Stimulated activated CD8-positive, alpha-beta memory T cell treated with anti-CD3 and anti-CD28 coated beads, Interleukin-15, amount 100 ng/mL, for 4 hours (primary cell): ENCODE measurements around the gene ARID1B.
"Not testable (repeated sequence)": the region's sequence is repeated elsewhere in the genome, so short reads cannot be mapped to it uniquely, and the experiment has no call there.

Source experiments
- DNase-seq, 2 donors: peaks; one replicate each; pipeline ENCODE4 v3.0.0-alpha.2; 2020; ENCODE audit warnings: low read depth in 2 of 2

ARID1B gene

DNA sequence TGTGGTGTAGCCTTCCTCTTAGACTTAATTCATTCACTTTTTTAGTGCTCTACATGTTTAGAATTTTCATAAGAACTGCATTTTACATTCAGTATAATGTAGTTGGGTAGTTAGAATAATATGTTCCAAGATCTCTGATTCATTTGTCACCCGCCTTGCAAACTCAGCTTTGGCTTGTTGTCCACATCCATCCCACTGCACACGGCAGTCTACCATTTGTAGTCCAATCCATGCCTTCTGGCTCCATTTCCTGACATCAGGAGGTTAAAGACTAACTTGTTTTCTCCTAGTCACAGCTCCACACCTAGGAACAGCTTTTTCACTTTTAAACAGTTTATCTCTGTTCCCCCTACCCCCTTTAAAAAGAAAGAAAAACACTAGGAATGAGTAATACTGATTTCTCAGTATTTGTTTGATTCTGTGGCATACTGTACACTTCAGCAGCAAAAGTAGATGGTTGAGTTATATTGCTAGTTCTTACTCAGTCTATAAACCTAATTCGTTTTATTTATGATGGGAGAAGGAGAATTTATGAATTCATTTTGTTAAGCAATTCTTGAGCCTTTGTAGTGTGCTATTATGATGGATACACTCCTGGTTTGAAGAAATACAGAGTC, 180.9 kb downstream of the ARID1B start:
- DNase-seq = no peak

DNA sequence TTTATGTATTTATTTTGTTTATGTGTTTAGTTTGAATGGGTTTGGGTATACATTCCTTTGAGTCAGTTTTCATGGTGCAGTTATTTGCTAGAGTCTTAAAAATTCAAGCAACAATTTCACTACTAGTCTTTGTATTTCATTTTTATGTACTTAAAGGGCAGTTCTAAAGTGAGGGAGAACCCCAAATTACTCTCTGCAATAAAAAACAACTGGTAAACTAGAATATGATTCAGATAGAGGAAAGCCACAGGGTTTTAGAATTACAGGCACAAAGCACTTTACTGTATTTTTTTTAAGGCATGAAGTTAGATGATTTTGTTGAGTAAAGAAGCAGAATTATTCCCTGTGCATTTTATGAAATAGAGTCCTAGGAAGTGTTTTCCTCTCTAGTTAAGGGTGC, 183.3 kb downstream of the ARID1B start:
- DNase-seq = no peak

DNA sequence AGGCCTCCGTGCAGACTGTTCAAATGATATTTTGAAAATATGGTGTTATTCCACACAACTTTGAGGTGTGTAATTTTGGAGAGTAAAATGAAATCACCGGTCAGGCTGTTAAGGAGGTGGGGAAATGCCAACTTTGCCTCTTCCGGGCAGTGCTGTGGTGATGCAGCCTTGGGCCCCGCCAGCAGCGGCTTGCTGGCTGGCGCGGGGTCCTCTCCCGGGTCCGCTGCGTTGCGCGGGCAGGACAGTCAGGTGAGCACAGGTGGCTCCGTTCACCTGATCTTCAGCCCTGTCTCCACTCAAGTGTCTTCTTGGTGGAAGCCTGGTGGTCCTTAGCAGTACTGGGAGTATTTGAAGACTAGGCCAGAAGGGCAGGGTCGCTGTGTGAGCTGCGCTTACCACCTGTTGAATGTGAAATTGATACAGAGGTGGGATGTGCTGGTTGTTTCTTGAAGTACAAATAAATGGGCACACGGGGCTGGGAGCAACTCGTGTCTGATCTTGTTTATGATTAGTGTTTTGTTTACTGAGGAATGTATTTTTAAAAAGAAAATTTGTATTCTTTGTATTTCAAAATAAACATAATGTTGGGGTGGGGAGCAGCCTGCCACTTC, 184.2 kb downstream of the ARID1B start:
- no peak for DNase-seq

DNA sequence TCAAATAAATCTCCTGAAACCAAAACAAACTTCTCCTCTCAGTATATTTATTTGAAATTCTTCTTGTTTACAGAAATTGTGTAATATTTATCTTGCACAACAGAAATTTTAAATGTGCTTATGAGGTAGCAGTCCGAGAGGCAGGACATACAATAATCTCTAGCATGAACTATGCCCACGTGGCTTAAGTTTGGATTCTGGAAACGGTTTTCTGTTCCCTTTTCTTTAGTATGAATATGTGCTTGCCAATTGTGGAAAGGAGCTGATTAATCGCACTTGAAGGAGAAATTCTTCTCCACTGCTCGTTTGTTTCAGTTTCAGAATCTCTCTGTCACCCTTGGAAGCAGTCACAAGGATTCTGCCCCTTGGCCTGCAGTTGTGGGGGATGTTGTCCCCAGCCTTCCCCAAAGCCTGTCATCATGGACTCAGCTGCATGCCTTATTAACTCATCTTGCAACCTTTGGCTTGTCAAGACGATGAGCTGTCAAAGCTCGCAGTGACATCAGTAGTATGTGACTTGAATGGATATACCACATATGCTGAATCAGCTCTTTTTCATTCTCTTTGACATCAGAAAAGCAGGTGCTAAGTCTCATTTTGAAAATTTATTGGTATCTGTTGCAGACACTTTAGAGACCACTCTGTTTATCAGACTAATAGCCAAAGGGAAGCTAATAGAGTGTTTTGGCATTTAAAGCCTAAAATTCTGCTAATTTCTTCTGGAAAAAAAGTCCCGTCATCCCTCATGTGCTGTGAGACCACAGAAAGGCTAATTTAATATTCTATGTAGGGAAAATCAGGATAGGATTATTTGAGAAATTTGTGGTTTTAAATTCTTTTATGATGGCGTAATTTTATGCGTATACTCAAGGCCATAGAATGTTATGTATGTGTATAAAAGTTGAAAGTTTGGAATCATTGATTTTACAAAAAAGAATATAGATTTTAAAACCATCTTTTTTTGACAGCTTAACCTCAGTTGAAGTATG, 186.8 kb downstream of the ARID1B start:
- DNase-seq = no peak

DNA sequence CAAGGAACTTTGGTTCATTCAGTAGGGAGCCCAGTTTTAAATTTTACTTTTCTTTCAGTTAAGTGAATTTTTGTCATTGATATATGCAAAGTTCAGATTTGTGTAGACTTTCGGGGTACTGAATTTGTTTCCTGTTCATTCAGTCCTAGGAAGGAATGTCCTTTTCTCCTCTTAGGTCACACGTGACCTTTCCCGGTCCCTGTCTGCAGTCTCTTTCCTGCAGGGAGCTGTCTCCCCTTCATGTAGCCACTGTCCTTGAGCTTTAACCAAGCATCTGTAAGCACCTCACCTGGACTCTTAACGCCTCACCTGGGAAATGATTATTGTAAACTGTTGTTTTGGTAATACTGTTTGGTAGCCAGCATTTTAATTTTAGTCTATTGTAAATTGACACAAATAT, 190.7 kb downstream of the ARID1B start:
- DNase-seq = no peak

DNA sequence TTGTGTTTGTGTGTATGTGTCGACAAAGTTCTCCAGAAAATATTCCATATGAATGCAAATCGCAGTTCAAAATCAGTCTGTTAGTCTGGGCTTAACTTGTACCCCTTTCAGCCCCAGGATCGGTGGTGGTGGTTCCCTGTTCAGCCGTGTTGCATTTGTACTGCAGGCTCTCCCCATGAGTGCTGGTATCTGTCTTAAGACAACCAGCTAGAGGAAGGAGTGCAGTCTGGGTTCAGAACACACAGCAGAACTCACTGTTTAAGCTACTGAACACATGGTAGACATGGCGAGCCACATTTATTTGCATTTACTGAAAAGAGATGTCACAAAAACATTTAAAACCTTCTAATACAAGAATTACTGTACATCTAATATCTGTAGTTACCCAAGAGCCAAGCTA, 192.1 kb downstream of the ARID1B start:
- DNase-seq = no peak

DNA sequence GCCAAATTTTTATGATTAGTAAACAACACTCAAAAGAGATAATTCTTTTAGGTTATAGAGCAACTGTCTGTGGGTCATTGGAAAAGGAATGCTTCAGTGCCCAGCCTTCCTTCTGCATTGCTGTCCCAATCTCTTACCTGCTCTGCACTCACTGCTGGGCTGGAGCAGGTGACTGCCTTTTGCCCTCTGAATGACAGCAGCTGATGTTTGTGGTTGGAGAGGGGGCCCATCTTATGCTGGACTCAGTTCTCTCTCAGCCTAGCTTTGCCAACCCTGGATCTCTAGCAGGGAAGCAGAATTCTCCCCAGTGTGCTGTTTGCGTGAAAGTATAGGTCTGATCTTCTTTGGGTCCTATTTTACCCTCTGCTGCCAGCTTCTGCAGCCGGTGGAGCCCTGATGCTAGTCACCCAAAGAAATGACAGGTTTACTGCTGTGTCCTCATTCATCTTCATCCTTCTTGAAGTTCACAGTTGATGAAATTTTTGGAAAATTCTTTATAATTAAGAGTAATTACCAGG, 193.5 kb downstream of the ARID1B start:
- DNase-seq = no peak

DNA sequence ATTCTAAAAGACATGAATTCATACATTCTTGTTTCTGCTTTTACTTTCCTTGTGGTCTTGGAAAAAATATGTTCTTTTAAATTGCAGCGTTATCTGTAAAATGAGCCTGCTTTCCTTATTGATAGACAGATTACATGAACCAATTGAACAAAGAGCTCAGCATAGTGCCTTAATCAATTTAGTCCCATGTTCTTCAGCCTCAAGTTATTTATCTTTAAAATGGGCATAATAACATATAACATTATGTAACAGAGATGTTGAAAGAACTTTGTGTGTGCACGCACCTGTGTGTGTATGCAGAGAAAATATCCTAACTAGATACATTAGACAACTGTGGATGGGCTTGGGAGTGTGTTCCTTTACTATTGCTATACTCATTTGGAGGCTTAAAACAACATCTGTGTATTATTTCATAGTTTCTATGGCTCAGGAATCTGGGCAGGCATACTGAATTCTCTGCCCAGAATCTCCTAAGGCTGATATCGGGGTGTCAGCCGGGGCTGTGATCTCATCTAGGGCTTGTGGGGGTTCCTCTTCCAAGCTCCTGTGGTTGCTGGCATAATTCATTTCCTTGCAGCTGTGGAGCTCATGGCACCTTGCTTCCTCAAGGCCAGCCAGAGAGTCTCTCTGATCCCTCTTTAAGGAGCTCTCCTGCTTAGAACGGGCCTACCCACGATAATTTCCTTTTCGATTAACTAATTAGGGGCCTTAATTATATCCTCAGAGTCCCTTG, 194.1 kb downstream of the ARID1B start:
- DNase-seq = no peak

DNA sequence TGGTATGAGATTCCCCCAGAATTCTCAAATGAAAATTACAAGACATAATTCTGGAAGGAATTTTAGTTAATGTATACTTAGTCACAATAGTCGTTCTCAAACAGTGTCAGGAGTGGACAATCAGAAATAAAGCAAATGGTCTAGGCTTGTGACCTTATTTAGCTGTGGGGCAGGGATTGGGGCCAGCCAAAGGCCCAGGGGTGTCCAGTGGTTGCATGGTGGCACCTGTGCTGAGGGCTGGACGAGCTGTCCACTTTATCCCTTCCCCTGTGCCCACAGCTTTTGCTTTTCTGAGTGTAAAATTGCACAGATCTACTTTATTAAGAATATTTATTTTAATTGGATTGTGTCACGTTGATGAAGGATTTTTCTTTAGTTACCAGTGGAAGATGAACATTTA, 195.0 kb downstream of the ARID1B start:
- DNase-seq = no peak

DNA sequence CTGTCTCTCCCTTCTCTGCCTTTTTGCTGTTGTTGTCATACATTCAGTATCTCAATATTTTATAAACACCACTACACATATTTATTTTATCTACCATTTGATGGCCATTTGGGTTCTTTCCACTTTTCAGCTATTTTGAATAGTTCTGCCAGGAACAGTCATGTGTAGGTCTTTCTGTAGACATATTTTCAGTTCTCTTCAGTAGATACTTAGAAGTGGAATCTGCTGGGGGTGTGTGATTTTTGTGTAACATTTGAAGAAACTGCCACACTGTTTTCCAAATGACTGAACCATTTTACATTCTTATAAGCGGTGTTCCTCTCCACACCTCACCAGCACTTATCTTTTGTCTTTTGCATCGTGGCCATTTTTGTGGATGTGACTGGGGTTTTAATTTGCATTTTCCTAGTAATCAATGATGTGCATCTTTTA, 197.7 kb downstream of the ARID1B start:
- no peak for DNase-seq

DNA sequence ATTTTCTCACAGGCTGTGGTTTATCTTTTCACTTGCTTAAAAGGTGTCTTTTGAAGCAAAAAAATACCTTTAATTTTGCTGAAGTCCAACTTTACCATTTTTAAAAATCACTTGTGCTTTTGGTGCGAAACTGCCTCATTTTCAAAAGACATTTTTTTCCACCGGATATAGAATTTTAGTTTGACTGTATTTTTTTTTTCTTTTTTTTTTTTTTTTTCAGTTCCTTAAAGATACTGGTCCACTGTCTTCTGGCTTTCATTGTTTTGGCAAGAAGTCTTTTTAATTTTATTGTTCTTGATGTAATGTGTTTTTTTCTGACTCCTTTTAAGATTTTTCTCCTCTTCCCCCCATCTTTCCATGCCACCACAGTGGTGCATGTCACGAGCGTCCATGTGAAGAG, 198.2 kb downstream of the ARID1B start:
- no peak for DNase-seq

DNA sequence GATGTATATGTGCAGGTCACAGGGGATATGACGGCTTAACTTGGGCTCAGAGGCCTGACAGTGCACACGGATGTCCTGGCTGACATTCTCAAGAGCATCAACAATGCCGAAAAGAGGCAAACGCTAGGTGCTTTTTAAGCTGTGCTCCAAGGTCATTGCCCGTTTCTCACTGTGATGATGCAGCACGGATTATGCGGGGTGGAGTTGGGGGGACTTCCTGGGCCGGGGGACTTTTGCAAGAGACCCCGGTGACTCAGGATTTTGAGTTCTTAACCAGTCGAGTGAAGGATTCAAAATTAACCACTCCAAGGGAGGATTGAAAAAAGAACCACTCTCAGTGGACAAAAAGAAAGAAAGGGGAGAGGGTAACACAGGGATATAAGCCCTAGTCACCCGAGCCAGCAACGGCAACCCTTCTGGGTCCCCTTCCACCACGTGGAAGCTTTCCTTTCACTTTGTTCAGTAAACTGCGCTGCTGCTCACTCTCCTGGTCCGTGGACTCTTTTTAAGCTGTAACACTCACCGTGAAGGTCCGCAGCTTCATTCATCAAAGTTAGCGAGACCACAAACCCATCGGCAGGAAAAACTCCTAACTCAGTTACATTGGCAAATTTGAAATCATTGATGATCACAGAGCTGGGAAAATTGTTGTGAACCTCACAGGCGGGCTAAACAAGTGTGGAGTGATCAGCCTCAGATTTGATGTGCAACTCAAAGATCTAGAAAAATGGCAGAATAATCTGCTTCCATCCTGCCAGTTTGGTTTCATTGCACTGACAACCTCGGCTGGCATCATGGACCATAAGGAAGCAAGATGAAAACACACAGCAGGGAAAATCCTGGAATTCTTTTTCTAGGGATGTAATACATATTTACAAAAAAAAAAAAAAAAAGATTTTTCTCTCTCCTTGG, 199.3 kb downstream of the ARID1B start:
- no peak for DNase-seq

DNA sequence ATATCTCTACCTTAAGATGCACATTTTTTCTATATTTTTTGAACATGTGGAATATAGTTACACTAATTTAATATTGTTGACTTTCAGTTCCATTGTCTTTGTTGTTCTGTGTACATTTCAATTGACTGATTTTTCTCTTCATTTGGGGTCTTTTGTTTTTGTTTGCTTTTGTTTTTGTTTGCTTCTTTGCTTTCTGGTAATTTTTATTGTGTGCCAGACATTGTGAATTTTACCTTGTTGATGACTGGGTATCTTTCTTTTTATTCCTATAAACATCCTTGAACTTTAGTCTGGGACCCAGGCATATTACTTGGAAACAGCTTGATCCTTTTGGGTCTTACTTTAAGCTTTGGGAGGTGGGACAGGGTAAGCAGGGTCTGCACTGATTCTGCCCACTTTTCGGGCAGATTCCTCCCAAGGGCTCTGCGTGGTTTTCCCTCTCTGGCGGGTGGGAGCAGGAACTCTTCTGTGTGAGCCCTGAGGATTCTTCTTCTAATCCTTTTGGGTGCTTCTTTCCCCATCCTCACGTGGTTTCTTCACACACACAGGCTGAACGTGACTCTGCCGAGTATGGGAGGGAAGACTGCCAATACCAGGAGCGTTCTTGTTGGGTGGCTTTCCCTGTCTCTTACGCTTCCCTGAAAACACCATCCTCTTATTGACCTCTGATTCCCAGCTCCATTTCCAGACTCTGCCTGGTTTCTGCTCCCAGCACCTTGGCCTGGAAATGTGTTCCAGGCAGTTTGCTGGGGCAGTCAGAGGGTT, 200.5 kb downstream of the ARID1B start:
- DNase-seq = no peak

DNA sequence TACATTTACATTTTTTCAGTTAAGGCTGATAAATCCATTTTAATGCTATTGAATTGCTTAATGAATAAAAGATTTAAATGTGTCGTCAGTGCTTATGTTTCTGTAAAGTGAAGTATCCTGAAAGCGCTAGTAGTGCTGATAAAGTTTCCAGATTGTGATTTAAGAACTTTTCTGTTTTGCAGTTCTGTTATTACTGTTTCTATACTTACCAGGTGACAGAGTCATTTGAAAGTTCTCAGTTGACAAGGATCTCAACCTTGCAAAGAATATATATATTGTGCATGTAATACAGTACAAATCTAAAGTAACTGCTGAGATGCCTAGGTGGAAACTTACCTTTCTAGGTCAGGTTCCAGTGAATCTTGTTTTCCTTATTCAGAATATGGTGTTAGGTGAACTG, 201.8 kb downstream of the ARID1B start:
- no peak for DNase-seq

DNA sequence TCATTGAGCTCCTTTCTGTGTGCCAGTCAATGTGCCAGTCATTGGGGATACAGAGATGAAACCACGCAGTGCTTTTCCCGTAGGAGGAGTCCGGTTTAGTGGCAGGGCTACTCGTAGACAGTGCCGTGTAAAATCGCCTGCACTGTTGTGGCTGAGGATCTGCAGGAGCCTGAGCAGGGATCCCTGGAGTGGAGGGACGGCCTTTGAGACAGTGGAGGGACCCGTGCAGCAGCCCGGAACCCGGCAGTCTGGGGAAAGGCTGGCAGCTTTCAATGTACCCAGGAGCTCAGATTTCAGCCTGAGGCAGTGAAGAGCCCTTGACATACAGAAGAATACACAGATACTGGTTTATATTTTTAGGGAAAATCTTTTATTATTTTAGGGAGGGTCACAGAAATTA, 203.3 kb downstream of the ARID1B start:
- no peak for DNase-seq

DNA sequence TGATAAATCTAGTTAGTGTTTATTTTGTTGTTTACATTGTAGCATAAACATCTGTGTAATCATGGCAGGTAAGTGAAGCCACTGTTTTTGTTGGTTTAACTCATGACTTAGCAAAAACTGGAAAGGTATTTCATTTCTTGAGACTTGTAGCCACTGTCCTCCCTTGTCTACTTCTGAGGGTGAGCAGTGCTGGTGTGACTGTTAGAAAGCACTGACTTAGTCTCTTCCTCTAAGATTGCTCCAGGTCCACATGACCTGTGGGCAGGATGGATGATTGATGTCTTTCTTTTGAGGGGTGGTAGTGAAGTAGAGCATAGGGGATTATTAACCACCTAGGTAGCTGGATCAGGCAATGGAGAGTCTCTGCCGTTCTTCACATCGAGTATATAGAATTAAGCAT, 203.8 kb downstream of the ARID1B start:
- DNase-seq = no peak

DNA sequence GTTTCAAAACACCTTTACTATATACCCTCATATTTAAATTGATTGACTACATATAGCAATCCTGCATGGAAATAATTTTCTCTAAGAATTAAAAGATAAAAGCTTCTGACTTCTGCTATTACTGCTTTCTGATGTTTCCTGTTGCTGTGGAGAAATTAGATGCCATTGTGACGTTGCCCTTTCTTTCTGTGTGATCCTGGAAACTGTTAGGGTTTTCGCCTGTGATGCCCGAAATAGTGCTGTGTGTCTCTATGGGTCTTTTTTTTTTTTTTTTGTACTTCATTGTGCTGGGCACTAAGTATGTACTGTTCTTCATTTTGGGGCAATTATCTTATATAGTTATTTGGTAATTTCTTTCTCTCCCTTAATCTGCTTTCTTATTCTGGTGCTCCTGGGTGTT, 205.0 kb downstream of the ARID1B start:
- DNase-seq = no peak

DNA sequence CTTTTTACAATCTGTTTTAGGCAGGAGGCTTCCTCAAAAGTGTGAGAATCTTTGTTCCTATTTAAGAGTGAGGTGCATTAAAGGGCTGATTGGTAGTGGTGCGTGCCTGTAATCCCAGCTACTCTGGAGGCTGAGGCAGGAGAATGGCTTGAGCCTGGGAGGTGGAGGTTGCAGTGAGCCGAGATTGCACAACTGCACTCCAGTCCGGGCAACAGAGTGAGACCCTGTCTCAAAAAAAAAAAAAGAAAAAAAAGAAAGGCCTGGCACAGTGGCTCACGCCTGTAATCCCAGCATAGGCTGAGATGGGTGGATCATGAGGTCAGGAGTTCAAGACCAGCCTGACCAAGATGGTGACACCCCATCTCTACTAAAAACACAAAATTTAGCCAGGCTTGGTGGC, 205.7 kb downstream of the ARID1B start:
- not testable (repeated sequence) for DNase-seq

DNA sequence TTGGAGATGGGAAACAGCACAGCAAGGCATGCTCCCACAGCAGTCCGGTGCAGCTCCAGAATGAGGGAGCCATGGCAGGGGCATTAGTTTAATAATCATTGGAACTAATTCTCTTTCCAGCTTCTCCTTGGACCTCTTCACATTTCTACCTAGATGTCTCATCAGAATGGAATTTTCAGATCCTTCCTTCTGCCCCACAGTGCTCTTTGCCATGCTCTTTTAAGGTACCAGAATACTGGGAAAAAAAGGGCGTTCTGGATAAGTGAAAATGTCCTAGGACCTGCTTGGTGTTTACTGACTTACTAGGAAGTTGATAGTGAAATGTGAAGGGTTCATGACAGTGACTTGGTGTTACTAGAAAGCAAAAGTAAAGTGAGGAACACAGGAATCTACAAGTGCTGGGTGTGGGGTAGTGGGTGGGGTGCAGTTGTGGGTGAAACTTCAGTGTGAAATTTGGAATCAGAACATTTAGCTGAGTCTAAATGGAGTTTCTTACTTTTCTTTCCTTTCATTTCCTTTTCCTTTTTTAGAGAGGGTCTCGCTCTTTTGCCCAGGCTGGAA, 207.1 kb downstream of the ARID1B start:
- DNase-seq = no peak

DNA sequence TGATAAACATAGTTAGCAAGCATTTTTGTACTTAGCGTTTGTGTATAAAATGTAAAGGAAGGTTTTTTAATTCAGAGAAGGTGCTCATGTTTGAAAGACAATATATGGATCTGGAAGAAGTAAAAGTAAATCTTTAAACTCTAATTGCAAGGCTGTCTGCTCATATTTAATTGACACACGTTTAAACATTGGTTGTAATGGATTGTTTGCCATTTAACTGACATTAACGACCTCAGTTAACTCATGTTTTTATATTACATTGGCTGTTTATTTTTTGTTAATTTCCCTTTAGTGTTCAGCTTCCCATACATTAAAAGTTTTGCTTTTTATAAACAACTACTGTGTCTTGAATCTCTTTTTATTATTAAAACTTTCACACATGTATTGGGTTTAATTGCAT, 208.1 kb downstream of the ARID1B start:
- no peak for DNase-seq
